Spinal cord (tissue), 10 donors: ENCODE results near the gene ADAMTSL3. TPM values are rescaled to one million over a fixed set of nuclear protein-coding genes. Genes with fewer than 3 reads are reported as not detected.

Source experiments
- DNase-seq, 6 donors: peaks; one replicate each; pipeline versions ENCODE4 v3.0.0 to v3.0.0-alpha.2; 2013 to 2015; ENCODE audit warnings: low spot score in 6 of 6, low read depth in 4 of 6
- H3K27ac ChIP-seq: one replicate; pipeline ENCODE4 v1.5.1; 2013; ENCODE audit warnings: low read depth, low read length, control low read depth
- H3K27me3 ChIP-seq: one replicate; pipeline ENCODE4 v1.6.1; 2013; ENCODE audit warnings: low read length; ENCODE audit not compliant: control insufficient read depth, insufficient read depth
- H3K36me3 ChIP-seq: one replicate; pipeline ENCODE4 v1.6.1; 2013; ENCODE audit warnings: low read length; ENCODE audit not compliant: control insufficient read depth, insufficient read depth
- H3K4me1 ChIP-seq: one replicate; pipeline ENCODE4 v1.6.1; 2013; ENCODE audit warnings: low read length; ENCODE audit not compliant: control insufficient read depth, insufficient read depth
- H3K4me3 ChIP-seq: one replicate; pipeline ENCODE4 v1.5.1; 2013; ENCODE audit warnings: low read depth, low read length, control low read depth
- H3K9me3 ChIP-seq: one replicate; pipeline ENCODE4 v1.6.1; 2013; ENCODE audit warnings: low read length; ENCODE audit not compliant: control insufficient read depth, insufficient read depth
- WGBS: methylation state at CpG from one replicate; pipeline ENCODE4 v1.1.5; 2013; ENCODE audit warnings: missing lambda C conversion rate; ENCODE audit not compliant: insufficient coverage; 5-methylcytosine and 5-hydroxymethylcytosine counted together
- polyA plus RNA-seq, 2 donors: library from polyadenylated mRNA; unstranded; fragments of 120-200 nt; gene quantifications; one replicate each; pipeline ENCODE4 v1.2.1, GENCODE V29; 2013; ENCODE audit not compliant: insufficient read length in 2 of 2
- total RNA-seq, 2 donors: library from RNA; depleted of rRNA in 1 of 2; stranded (reverse); fragments of 120-200 nt in 1 of 2; fragments of >200 nt in 1 of 2; gene quantifications; one replicate each; pipeline versions ENCODE4 v1.2.3 to v1.2.4, GENCODE V29; 2013 to 2014
- donor health status: healthy.

Gene ADAMTSL3
- total and polyA plus RNA-seq, 4 donors: 3.6 to 25.2 (median 12.0) TPM

- no peak for DNase-seq
- 77% methylated on average over 5 of the region's 6 CpGs for WGBS
Observed at GRCh38 chr15:83982748-83983147, 328.8 kb downstream of the ADAMTSL3 start.

GRCh38 chr15:83983634-83984458 lies 329.9 kb downstream of the ADAMTSL3 start:
- Histone ChIP-seq H3K27ac (no peak overlapping the region), H3K9me3 (no peaks in the 10 kb centered on the region), H3K36me3 (no peaks in the 10 kb centered on the region), H3K27me3 (no peaks in the 10 kb centered on the region), H3K4me1 (no peaks in the 10 kb centered on the region), H3K4me3 (no peak overlapping the region)
- no CpG with 5 or more reads among the region's 4 CpGs for WGBS
- peak in 2 of 6 donors; percentile 11 to 34 for DNase-seq

More at GRCh38 chr15:83982748-83983147, 328.8 kb downstream of the ADAMTSL3 start:
- no peaks in the 10 kb centered on the region for H3K27me3 ChIP-seq
- no peaks in the 10 kb centered on the region for H3K36me3 ChIP-seq
- H3K4me3 ChIP-seq: no peak overlapping the region
- H3K9me3 ChIP-seq: no peaks in the 10 kb centered on the region
- H3K27ac ChIP-seq: no peak overlapping the region
- H3K4me1 ChIP-seq: no peaks in the 10 kb centered on the region

- Histone ChIP-seq H3K27ac (no peak overlapping the region), H3K27me3 (no peaks in the 10 kb centered on the region), H3K4me1 (no peaks in the 10 kb centered on the region), H3K9me3 (no peaks in the 10 kb centered on the region), H3K36me3 (no peaks in the 10 kb centered on the region), H3K4me3 (no peak overlapping the region)
- peak in 1 of 6 donors; percentile 19 for DNase-seq
Observed at GRCh38 chr15:83984601-83985000, 330.7 kb downstream of the ADAMTSL3 start.

GRCh38 chr15:83991163-83991562 lies 337.2 kb downstream of the ADAMTSL3 start:
- Histone ChIP-seq H3K27me3 (no peaks in the 10 kb centered on the region), H3K36me3 (no peaks in the 10 kb centered on the region), H3K9me3 (no peaks in the 10 kb centered on the region), H3K4me1 (no peaks in the 10 kb centered on the region), H3K4me3 (no peak overlapping the region), H3K27ac (no peak overlapping the region)
- 61% methylated on average over 4 of the region's 5 CpGs for WGBS
- DNase-seq: peak in 2 of 6 donors; percentile 2 to 29

- no peaks in the 10 kb centered on the region for H3K9me3 ChIP-seq
- H3K4me3 ChIP-seq: no peak overlapping the region
- no peak overlapping the region for H3K27ac ChIP-seq
- WGBS: 100% methylated on average over 2 of the region's 3 CpGs
- no peak for DNase-seq
- no peaks in the 10 kb centered on the region for H3K4me1 ChIP-seq
- no peaks in the 10 kb centered on the region for H3K27me3 ChIP-seq
- no peaks in the 10 kb centered on the region for H3K36me3 ChIP-seq
Observed at GRCh38 chr15:83992324-83993031, 338.6 kb downstream of the ADAMTSL3 start.

- Histone ChIP-seq H3K4me3 (no peak overlapping the region), H3K27me3 (no peaks in the 10 kb centered on the region), H3K36me3 (no peaks in the 10 kb centered on the region), H3K9me3 (no peaks in the 10 kb centered on the region), H3K27ac (no peak overlapping the region), H3K4me1 (no peaks in the 10 kb centered on the region)
- no peak for DNase-seq
- WGBS: no CpG with 5 or more reads among the region's 2 CpGs
Observed at GRCh38 chr15:83993591-83993990, 339.7 kb downstream of the ADAMTSL3 start.

- H3K36me3 ChIP-seq: no peaks in the 10 kb centered on the region
- 88% methylated on average over 2 of the region's 2 CpGs for WGBS
- H3K9me3 ChIP-seq: no peaks in the 10 kb centered on the region
- no peak overlapping the region for H3K27ac ChIP-seq
- H3K27me3 ChIP-seq: no peaks in the 10 kb centered on the region
- no peak for DNase-seq
- H3K4me1 ChIP-seq: no peaks in the 10 kb centered on the region
- no peak overlapping the region for H3K4me3 ChIP-seq
Observed at GRCh38 chr15:83998486-83998885, 344.6 kb downstream of the ADAMTSL3 start.

GRCh38 chr15:83999396-84000135 lies 345.6 kb downstream of the ADAMTSL3 start:
- Histone ChIP-seq H3K36me3 (no peaks in the 10 kb centered on the region), H3K9me3 (no peaks in the 10 kb centered on the region), H3K27ac (no peak overlapping the region), H3K27me3 (no peaks in the 10 kb centered on the region), H3K4me1 (no peaks in the 10 kb centered on the region), H3K4me3 (no peak overlapping the region)
- 100% methylated on average over 1 of the region's 6 CpGs for WGBS
- no peak for DNase-seq

- H3K4me3 ChIP-seq: no peak overlapping the region
- no peaks in the 10 kb centered on the region for H3K36me3 ChIP-seq
- no peak overlapping the region for H3K27ac ChIP-seq
- no peaks in the 10 kb centered on the region for H3K27me3 ChIP-seq
- 92% methylated on average over 5 of the region's 5 CpGs for WGBS
- H3K4me1 ChIP-seq: no peaks in the 10 kb centered on the region
- H3K9me3 ChIP-seq: no peaks in the 10 kb centered on the region
- DNase-seq: no peak
Observed at GRCh38 chr15:84001037-84001436, 347.1 kb downstream of the ADAMTSL3 start.
